Liver (tissue), 9 donors: ENCODE results near the gene PAK4. TPM values are rescaled to one million over a fixed set of nuclear protein-coding genes. Genes with fewer than 3 reads are reported as not detected.

ENCODE experiments used
- DNase-seq: peaks from one replicate; pipeline ENCODE4 v3.0.0-alpha.2; 2017; ENCODE audit warnings: low spot score
- H3K27ac ChIP-seq, 2 donors: one replicate each; pipeline ENCODE4 v1.7.0; 2013; ENCODE audit warnings: inconsistent platforms in 2 of 2, low read length in 2 of 2, control low read depth in 1 of 2, low read depth in 1 of 2, mild to moderate bottlenecking in 1 of 2
- H3K27me3 ChIP-seq, 4 donors: one replicate each; pipeline versions ENCODE4 v1.6.1 to v1.7.0; 2013; ENCODE audit warnings: low read length in 3 of 4, inconsistent platforms in 1 of 4, mild to moderate bottlenecking in 1 of 4, moderate library complexity in 1 of 4; ENCODE audit not compliant: control insufficient read depth in 4 of 4, insufficient read depth in 4 of 4
- H3K36me3 ChIP-seq, 4 donors: one replicate each; pipeline versions ENCODE4 v1.6.1 to v1.7.0; 2013; ENCODE audit warnings: low read length in 3 of 4, mild to moderate bottlenecking in 3 of 4, low read depth in 1 of 4, moderate library complexity in 1 of 4; ENCODE audit not compliant: control insufficient read depth in 4 of 4, insufficient read depth in 3 of 4
- H3K4me1 ChIP-seq, 4 donors: one replicate each; pipeline versions ENCODE4 v1.6.1 to v1.7.0; 2013; ENCODE audit warnings: low read length in 3 of 4, mild to moderate bottlenecking in 3 of 4, moderate library complexity in 1 of 4; ENCODE audit not compliant: control insufficient read depth in 4 of 4, insufficient read depth in 4 of 4
- H3K4me3 ChIP-seq, 3 donors: one replicate each; pipeline versions ENCODE4 v1.6.1 to v1.7.0; 2013; ENCODE audit warnings: low read length in 3 of 3, control low read depth in 1 of 3, low read depth in 1 of 3, mild to moderate bottlenecking in 1 of 3
- H3K9ac ChIP-seq, 2 donors: one replicate each; pipeline ENCODE4 v1.7.0; 2013; ENCODE audit warnings: low read length in 2 of 2, mild to moderate bottlenecking in 2 of 2, moderate library complexity in 2 of 2, control low read depth in 1 of 2, low read depth in 1 of 2
- H3K9me3 ChIP-seq, 4 donors: one replicate each; pipeline versions ENCODE4 v1.6.1 to v1.7.0; 2013; ENCODE audit warnings: low read length in 3 of 4; ENCODE audit not compliant: control insufficient read depth in 4 of 4
- ATF3 ChIP-seq: IDR thresholded peaks from 2 replicates; pipeline ENCODE4 v1.6.1; 2016; ENCODE audit warnings: antibody characterized with exemption
- CTCF ChIP-seq: fragments of 150-350 bp; IDR thresholded peaks from 2 replicates; pipeline ENCODE4 v1.5.1; 2017; ENCODE audit warnings: improper control_type of control experiment, low read depth, low read length; ENCODE audit not compliant: missing input control
- EGR1 ChIP-seq, 2 donors: IDR thresholded peaks; 2 replicates each; pipeline ENCODE4 v1.6.1; 2016 to 2018; ENCODE audit warnings: antibody characterized with exemption in 2 of 2, low read depth in 2 of 2
- FOXA1 ChIP-seq: IDR thresholded peaks from 2 replicates; pipeline ENCODE4 v1.6.1; 2016; ENCODE audit warnings: antibody characterized with exemption
- FOXA2 ChIP-seq: IDR thresholded peaks from 2 replicates; pipeline ENCODE4 v1.6.1; 2016; ENCODE audit warnings: antibody characterized with exemption
- GABPA ChIP-seq, 2 donors: IDR thresholded peaks in 1 of 2; conservative IDR thresholded peaks in 1 of 2; 2 replicates each; pipeline ENCODE4 v1.6.1; 2016; ENCODE audit warnings: antibody characterized with exemption in 2 of 2, mild to moderate bottlenecking in 1 of 2, moderate library complexity in 1 of 2
- HNF4A ChIP-seq, 2 donors: conservative IDR thresholded peaks; 2 replicates each; pipeline ENCODE4 v1.6.1; 2016; ENCODE audit warnings: antibody characterized with exemption in 2 of 2, mild to moderate bottlenecking in 2 of 2
- HNF4G ChIP-seq: IDR thresholded peaks from 2 replicates; pipeline ENCODE4 v1.6.1; 2016; ENCODE audit warnings: antibody characterized with exemption
- JUND ChIP-seq, 2 donors: IDR thresholded peaks; 2 replicates each; pipeline ENCODE4 v1.6.1; 2016; ENCODE audit warnings: antibody characterized with exemption in 2 of 2
- MAX ChIP-seq: IDR thresholded peaks from 2 replicates; pipeline ENCODE4 v1.6.1; 2016; ENCODE audit warnings: antibody characterized with exemption
- NR2F2 ChIP-seq: IDR thresholded peaks from 2 replicates; pipeline ENCODE4 v1.6.1; 2016; ENCODE audit warnings: antibody characterized with exemption
- RAD21 ChIP-seq, 2 donors: IDR thresholded peaks; 2 replicates each; pipeline ENCODE4 v1.6.1; 2016; ENCODE audit warnings: antibody characterized with exemption in 2 of 2, mild to moderate bottlenecking in 2 of 2
- REST ChIP-seq: IDR thresholded peaks from 2 replicates; pipeline ENCODE4 v1.6.1; 2016; ENCODE audit warnings: antibody characterized with exemption, mild to moderate bottlenecking
- RXRA ChIP-seq, 2 donors: IDR thresholded peaks; 2 replicates each; pipeline ENCODE4 v1.6.1; 2017 to 2018; ENCODE audit warnings: antibody characterized with exemption in 2 of 2, mild to moderate bottlenecking in 1 of 2
- SP1 ChIP-seq: IDR thresholded peaks from 2 replicates; pipeline ENCODE4 v1.6.1; 2018; ENCODE audit warnings: antibody characterized with exemption, mild to moderate bottlenecking
- TAF1 ChIP-seq: conservative IDR thresholded peaks from 2 replicates; pipeline ENCODE4 v1.6.1; 2016; ENCODE audit warnings: antibody characterized with exemption, mild to moderate bottlenecking
- YY1 ChIP-seq: IDR thresholded peaks from 2 replicates; pipeline ENCODE4 v1.6.1; 2016; ENCODE audit warnings: antibody characterized with exemption, mild to moderate bottlenecking
- ZBTB33 ChIP-seq: IDR thresholded peaks from 2 replicates; pipeline ENCODE4 v1.6.1; 2016; ENCODE audit warnings: antibody characterized with exemption
- WGBS: extraction: QIAGEN DNeasy Blood & Tissue Kit; methylation state at CpG from one replicate; pipeline ENCODE4 v1.1.7; 2013; 5-methylcytosine and 5-hydroxymethylcytosine counted together
- polyA plus RNA-seq, 2 donors: library from polyadenylated mRNA; stranded (reverse) in 1 of 2; unstranded in 1 of 2; fragments of 200-250 nt in 1 of 2; fragments of >200 nt in 1 of 2; fragmentation: Nextera tagmentation in 1 of 2; extraction: Ambion mirVana in 1 of 2; gene quantifications; one replicate each; pipeline versions ENCODE4 v1.2.1 to v1.2.3, GENCODE V29; 2013 to 2015
- total RNA-seq, 2 donors: library from RNA; depleted of rRNA; stranded (reverse); fragments of >200 nt; gene quantifications; one replicate each; pipeline ENCODE4 v1.2.3, GENCODE V29; 2014
- donor health status: healthy.
- donor health status: healthy.
- donor health status: healthy.
- donor health status: healthy.
- donor health status: healthy.

PAK4 gene
- total and polyA plus RNA-seq, 4 donors: 5.4 to 16.6 (median 7.7) TPM

GRCh38 chr19:39166571-39167391 lies 41.2 kb downstream of the PAK4 start:
- H3K27ac ChIP-seq: peak overlapping the region; percentile 2 to 37
- H3K36me3 ChIP-seq: peaks cover 0 to 14% (median 3%) of the 10 kb centered on the region in 4 donors
- TF ChIP-seq RAD21 (IDR thresholded peaks at IDR 0.05) (peak in 1 of 2 donors; percentile 15), REST (no peak)
- H3K27me3 ChIP-seq: no peaks in the 10 kb centered on the region
- H3K4me1 ChIP-seq: peaks cover 6 to 24% (median 14%) of the 10 kb centered on the region in 4 donors
- no peaks in the 10 kb centered on the region for H3K9me3 ChIP-seq
- no peak overlapping the region for H3K4me3 ChIP-seq
- peak; percentile 81 for DNase-seq
- 41% methylated on average over 24 of the region's 24 CpGs for WGBS
- no peak overlapping the region for H3K9ac ChIP-seq

- Histone ChIP-seq H3K36me3 (peaks cover 2 to 19% (median 4%) of the 10 kb centered on the region in 4 donors), H3K4me3 (no peak overlapping the region), H3K9ac (no peak overlapping the region), H3K27me3 (no peaks in the 10 kb centered on the region), H3K27ac (peak overlapping the region; percentile 2 to 37), H3K4me1 (peaks cover 6 to 24% (median 14%) of the 10 kb centered on the region in 4 donors), H3K9me3 (no peaks in the 10 kb centered on the region)
- no peak for DNase-seq
- TF ChIP-seq HNF4A (conservative IDR thresholded peaks at IDR 0.05) (no peak), GABPA (IDR thresholded peaks at IDR 0.05 in 1 of 2, conservative IDR thresholded peaks at IDR 0.05 in 1 of 2) (no peak), SP1 (no peak), TAF1 (no peak), EGR1 (IDR thresholded peaks at IDR 0.05; ENCODE audit: low read depth in 2 of 2) (no peak), RXRA (IDR thresholded peaks at IDR 0.05) (no peak), JUND (IDR thresholded peaks at IDR 0.05) (no peak), YY1 (no peak), FOXA1 (no peak), RAD21 (IDR thresholded peaks at IDR 0.05) (no peak), NR2F2 (no peak), REST (no peak), HNF4G (no peak), CTCF (no peak), MAX (no peak), FOXA2 (no peak), ZBTB33 (no peak), ATF3 (no peak)
- 78% methylated on average over 25 of the region's 25 CpGs for WGBS
Observed at GRCh38 chr19:39167461-39168257, 42.1 kb downstream of the PAK4 start.
